ENCODE results near the gene HIGD1A.
"Not testable (repeated sequence)": the region's sequence is repeated elsewhere in the genome, so short reads cannot be mapped to it uniquely, and the experiment has no call there.

Gene HIGD1A

DNA sequence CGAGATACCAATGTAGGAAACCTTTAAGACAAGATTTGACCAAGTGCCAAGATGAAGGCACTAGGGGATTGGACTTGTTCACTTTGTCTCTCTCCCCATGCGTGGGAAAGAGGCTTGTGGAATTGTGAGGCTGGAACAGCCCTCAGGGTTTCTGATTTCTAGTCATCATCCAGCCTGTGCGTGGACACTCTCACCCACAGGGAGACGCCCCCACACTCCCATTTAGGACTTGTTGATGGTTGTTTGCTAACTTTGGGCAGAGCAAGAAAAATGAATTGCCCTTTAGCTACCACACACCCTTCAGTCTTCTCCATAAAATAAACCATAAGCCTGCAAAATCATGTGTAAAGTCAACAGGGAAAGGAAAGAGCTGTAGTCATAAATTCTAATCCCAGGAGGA lies 23.4 kb upstream of the HIGD1A start:
- DNase-seq = no peak

DNA sequence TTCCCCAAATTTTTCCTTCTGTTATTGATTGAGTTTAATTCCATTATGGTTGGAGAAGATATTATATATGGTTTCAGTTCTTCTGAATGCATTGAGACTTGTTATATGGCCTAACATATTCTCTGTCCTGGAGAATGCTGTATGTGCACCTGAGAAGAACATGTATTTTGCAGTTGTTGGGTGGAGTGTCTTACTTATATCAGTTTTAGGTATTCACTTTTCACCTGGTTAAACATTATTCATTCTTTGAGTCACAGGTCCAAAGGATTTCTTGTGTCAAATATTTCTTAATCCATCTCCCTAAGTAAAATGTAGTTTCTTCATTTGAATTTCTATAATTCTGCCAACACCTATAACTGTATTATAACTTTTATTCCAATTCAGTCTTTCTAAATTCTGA lies 22.7 kb upstream of the HIGD1A start:
- no peak for DNase-seq

DNA sequence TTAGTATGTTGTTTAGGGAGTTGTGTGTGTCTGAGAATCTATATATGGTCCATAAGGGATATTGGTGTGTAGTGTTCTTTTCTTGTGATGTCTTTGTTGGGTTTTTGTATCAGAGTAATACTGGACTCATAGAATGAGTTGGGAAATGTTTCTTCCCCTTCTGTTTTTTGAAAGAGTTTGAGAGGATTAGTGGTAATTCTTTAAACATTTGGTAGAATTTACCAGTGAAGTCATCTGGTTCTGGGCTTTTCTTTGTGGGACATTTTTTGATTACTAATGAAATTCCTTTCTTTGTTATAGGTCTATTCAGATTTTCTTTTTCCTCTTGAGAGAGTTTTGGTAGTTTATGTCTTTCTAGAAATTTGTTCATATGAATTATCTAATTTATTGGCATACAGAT lies 21.9 kb upstream of the HIGD1A start:
- DNase-seq = no peak

DNA sequence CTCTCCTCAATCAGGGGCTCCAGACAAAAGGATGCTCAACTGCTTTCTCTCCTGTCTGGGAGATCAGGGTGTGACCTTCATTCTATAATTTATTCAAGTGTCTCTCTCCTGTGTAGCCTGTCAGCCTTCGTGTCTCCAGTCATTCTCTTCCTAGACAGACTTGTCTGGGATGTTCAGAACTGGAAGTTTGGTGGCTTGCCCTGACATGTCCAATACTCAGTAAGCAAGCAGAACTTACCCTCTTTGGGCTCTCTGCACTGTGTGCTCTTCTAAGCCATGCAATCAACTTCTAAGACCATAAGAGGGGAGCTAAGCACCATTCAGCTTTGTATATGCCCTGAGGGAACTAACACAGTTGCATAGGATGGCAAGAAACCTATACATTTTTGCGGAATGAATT lies 19.1 kb upstream of the HIGD1A start:
- DNase-seq = no peak

DNA sequence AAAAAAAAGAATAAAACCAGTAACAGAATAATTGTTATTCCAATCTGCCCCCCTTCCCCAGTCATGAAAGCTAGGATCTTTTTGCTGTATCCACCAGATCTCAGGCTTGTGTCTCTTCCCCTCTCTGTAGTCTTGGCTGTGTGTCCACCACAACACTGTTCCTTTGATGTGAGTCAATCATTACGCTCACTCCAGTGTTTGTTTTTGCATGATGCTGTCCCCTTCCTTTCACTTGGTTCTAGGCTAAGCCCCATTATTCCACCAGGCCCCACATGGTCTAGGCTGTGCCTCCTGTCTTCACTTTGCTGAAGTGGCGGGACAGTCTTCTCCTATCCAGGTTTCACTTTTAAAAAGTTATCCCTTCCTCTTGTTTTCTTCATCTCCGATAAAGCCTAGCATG lies 18.5 kb upstream of the HIGD1A start:
- no peak for DNase-seq

DNA sequence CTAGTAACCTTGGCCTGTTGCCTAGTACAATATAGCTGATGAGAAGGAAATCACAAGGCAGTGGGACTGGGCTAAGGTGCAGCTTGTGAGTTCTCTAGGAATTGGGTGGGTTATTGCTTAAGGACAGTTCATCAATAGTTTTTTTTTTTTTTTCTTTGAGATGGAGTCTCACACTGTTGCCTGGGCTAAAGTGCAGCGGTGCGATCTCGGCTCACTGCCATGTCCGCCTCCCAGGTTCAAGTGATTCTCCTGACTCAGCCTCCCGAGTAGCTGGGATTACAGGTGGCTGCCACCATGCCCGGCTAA lies 16.4 kb upstream of the HIGD1A start:
- no peak for DNase-seq

DNA sequence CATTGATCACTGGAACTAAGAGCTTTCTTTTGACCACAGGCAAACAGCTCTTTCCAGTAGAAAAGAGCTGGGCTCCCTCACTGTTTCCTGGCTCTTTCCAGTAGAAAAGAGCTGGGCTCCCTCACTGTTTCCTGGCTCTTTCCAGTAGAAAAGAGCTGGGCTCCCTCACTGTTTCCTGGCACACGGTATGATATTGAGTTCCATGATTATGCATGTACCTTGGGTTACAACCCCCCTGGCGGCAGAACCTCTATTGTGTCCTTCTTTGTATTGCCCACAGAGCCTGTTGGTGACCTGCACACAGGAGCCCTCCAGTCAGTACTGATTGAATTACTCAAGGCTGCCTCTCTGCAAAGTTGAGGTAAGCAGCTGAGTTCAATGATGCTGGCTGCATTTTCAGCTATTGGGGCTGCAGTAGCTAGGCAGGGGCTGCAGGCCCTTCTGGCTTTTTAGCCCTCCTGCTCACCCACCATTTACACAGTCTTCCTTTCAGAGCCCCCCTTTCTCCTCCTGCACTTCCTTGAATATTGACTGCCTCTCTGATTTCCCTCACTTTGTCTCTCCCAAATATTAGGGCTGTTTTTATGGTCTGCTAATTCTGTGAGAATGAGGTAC lies 15.2 kb upstream of the HIGD1A start:
- DNase-seq = no peak

DNA sequence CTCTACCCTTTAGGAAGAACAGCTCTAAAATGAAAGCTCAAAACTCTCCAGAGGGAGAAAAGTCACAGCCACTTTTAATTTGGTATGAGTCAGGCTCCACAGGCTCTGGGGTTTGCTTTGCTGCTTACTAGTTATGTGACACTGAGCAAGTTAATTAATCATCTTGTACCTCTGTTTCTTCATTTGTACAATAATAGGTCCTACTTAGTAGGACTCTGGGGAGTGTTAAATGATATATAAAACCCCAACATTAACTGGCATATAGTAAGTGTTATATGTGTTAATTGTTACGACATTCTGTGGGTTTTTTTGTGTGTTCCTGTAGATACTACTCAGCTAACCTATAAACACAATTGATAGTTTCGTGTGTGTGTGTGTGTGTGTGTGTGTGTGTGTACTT lies 11.5 kb upstream of the HIGD1A start:
- DNase-seq = no peak

DNA sequence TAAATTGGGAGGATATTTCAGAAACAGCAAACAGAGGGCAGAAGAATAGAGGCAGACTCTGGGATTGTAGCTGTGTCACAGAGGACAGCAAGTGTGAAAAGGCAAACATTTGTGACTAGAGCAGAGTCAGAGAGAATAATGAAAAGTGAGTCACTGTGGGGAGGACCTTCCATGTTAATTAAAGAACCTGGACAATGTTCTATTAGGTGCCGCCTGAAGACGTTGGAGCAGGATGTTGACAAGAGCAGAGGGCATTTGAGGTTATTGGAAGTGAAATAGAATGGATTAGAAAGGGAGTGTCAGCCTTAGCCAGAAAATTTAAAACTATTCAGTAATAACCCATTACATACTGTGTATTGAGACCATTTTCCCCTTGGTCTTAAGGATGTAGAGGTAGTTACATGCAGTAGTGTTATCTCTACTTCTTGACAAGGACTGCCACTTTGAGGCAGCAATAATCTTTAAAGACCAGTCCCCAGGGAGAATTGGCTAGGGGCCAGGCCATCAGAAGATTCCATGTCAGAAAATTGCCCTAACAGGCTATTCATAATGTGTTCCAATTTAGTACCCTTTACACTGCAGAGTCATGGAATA lies 10.7 kb upstream of the HIGD1A start:
- DNase-seq = no peak

DNA sequence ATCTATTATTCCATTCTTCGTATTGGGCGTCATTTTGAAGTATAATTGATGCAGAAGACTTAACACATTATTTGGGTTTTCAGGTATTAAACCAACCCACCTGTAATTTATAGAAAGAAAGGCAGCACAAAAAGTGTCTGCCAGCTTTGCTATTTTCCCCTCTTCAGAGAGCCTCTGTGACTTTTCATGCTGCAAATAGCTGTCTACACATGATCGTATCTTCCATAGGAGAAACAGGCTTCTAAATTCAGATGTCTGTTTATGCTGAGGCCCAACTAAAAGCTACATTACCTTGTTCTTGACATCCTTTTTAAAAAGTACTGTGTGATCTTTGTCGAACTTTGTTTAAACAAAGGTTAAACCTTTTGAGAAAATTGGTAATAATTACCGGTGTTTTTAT lies 10.0 kb upstream of the HIGD1A start:
- no peak for DNase-seq

DNA sequence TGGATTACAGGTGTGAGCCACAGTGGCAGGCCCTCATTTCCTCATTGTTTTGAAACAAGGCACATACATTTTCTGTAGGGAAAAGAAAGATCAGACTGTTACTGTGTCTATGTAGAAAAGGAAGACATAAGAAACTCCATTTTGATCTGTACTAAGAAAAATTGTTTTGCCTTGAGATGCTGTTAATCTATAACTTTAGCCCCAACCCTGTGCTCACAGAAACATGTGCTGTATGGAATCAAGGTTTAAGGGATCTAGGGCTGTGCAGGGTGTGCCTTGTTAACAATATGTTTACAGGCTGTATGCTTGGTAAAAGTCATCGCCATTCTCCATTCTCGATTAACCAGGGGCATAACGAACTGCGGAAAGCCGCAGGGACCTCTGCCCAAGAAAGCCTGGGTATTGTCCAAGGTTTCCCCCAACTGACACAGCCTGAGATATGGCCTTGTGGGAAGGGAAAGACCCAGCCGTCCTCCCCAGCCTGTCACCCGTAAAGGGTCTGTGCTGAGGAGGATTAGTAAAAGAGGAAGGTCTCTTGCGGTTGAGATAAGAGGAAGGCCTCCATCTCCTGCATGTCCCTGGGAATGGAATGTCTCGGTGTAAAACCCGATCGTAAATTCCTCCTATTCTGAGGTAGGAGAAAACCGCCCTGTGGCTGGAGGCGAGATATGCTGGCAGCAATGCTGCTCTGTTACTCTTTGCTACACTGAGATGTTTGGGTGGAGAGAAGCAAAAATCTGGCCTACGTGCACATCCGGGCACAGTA lies 7.0 kb upstream of the HIGD1A start:
- not testable (repeated sequence) for DNase-seq

DNA sequence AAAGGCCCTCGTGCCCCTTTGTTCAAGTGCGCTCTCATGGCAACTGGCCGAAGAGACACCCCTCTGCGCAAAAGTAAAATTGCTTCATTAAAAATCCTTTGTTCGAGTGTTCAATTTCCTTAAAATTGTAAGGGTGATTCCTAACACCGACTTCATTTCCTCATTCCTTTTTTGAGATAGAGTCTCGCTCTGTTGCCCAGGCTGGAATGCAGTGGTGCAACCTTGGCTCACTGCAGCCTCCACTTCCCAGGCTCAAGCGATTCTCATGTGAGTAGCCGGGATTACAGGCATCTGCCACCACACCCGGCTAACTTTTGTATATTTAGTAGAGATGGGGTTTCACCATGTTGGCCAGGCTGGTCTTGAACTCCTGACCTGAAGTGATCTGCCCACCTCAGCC lies 6.4 kb upstream of the HIGD1A start:
- not testable (repeated sequence) for DNase-seq

DNA sequence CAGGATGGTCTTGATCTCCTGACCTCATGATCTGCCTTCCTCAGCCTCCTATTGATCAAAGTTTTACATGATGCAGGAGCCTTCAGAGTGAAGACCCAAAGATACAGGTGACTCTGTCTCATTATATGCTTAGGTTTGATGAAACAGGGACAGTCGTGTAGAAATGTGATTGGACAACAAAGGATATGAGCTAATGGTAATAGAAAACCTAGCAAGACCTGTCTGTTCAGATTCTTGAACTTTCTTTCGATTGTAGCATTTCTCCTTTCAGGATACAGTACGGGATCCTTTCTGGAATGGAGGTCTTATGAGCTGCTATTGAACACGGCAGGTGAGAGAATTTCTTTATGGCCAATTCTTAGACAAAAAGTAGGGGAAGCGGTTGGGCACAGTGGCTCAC lies 4.9 kb upstream of the HIGD1A start, which contains the start of gene ACKR2:
Gene ACKR2 (plus strand): TSS at position 244 of the 400 bp plus-strand sequence. CDS start 55,058 bp downstream, outside the sequence.
- no peak for DNase-seq

DNA sequence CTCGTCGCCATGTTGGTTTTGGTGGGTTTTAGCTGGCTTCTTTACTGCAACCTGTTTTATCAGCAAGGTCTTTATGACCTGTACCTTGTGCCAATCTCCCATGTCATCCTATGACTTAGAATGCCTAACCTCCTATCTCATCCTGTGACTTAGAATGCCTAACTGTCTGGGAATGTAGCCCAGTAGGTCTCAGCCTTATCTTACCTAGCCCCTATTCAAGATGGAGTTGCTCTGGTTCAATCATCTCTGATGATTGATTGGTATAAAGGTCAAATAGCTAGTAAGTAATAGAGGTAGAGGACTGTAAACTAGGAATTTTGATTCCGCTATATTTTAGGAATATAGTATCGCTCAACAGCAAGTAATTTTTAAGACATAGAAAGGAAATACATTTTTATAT lies 3.6 kb upstream of the HIGD1A start:
- no peak for DNase-seq

DNA sequence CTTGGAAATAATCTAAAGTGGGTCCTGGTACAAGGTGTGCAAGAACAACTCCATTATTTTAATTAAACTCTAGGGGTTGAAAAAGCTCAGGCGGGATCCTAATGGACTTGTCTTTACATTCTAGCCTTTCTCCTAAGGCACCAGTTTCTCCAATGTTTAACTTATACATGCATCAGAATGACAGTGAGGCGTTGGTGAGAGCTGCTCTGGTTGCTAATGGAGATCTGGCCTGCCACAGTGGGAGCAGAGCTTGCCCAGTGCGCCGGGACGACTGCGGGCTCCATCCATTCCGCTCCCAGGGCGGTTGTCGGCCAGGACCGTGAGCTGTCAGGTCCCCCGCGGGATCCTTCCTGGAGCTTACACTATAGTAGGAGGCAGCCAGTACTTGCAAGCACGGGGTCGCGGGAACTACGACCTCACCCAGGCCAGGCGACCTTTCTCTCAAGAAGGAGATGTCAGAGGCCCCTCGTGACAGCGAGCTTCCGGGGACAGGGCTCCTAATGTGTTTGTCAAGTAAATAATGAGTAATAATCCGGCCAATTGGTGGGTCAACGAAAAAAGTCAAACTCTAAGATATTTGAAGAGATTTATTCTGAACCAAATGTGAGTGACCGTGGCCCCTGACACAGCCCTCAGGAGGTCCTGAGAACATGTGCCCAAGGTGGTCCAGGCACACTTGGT lies 991 bp upstream of the HIGD1A start:
- DNase-seq = no peak

DNA sequence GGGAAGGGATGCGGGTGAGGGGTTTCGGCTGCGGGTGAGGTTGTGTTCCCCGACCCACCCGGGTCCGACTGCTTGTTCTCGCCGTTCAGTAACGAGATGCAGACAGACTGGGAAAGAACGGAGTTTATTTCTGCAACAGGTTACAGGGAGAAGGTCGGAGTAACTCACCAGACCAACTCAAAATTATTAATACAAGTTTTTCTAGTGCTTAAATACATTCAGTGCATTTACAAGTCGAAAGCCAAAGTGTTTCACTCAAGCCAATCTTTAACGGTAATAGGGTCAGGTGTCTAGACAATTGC lies 492 bp upstream of the HIGD1A start:
- DNase-seq = no peak

DNA sequence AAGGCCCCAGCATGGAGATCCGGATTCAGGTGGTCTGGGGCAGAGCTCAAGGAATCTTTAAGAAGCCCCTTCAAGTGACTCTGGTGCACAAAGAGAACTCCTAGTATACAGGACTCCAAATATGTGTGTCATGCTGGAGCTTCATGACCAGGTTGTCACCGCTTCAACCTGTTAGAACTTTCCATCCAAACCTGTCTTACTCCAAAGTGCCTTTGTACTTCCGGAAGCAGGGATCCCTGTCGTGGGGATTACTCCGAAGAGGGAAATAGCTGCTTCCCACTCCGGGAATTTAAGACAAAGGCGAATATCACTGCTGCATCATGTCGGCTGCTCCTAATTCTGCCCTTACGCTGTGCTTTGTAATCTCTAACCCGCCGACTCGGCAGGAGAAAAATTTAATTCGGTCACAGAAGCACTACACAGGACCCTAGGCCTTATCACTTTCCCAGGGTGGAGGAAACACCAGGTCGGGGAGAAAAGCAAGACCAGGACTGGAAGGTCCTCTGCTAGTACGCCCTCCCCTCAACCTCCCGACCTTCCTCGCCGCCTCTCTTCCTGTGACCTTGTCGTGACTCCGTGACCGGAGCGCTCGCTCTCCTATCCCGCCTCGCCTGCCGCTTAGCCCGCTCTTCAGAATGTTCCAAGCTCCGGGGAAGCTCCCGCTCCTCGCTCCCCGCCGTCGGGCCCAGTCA lies 730 bp downstream of the HIGD1A start:
- DNase-seq = peak; percentile 31

DNA sequence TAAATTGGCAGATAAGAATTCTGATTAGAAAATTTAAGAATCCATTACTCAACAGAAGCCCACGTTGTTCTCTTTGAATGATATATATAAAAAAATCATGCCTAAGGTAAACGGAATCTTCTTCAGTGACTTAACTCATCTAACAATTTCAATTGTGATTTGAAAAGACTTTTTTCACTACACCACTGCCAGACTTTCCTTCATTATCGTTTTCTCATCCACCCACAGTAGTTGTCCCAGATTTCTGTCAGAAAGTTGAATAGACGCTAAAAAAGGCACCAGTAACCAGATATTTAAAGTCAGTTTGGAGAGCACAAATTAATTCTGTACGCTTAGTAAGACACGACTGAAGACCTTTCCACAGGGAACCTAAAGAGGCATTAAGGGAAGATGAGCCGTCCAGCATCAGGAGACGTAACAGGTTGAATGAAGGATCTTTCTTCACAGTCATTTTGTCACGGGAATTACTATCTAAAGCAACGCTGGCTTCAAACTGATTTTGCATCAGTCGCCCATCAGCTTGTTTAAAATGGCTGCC lies 1.3 kb downstream of the HIGD1A start:
- no peak for DNase-seq

DNA sequence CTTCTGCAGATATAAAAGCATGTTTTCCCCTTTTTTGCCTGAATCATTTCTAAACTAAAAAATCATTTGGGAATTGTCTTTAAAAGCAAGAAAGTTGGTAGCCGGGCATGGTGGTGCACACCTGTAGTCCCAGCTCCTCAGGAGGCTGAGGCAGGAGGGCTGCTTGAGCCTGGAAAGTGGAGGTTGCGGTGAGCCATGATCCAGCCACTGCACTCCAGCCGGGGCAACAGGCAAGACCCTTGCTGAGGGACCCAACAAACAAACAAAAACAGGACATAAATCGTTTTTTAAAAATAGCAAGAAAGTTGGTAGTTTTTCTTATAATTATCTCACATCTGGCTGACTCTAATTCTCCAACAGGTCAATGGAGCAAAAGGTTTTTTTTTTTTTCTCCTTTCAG lies 2.5 kb downstream of the HIGD1A start:
- no peak for DNase-seq

DNA sequence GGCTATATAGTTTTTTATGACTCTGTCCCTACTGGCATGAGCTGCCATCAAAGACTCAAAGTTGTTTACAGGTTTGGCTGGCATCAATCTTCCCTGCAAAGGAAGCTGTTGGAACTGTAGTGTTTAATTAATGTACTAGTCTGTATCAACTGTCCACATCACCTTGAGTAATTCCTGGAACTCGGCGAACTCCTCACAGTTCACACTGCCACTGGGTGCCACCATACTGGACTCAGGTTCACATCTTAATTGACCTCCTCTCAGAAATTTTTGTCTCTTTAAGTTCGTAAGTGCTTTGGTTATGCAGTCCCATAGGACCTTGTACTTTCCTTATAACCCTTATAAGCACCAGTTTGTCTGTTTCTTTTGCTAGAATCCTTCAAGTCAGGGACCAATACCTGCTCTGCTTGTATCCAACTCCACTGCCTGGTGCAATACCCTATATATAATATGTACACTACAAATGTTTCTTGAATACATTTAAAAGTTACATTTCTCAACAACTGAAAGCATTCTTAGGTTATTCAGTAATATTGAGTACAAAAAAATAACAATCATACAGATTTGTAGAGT lies 3.2 kb downstream of the HIGD1A start:
- DNase-seq = no peak

DNA sequence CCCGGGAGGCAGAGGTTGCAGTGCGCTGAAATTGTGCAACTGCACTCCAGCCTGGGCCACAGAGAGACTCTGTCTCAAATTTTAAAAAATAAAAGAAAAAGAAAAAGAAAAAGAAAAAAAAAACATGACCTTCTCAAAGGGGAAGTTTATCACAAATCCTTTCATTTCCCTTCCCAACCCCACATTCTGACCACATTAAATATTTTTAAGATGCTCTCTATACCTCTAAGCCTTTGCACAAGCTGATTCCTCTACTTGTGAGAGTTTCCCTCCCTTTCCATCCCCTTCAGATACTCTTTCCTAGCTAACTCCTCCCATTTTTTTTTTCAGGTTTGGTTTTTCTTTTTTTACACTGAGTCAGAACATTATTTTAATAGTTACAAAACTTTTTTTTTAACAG lies 4.0 kb downstream of the HIGD1A start:
- DNase-seq = no peak

DNA sequence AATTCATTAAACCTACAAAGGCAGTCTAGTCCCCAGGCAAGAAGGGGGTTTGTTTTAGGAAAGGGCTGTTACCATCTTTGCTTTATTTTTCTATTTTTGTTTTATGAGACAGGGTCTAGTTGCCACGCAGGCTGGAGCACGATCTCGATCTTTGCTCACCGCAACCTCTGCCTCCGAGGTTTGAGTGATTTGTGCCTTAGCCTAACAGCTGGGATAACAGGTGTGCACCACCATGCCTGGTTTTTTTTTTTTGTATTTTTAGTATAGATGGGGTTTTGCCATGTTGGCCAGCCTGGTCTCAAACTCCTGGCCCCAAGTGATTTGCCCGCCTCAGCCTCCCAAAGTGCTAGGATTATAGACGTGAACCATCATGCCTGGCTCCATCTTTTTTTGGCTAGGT lies 4.9 kb downstream of the HIGD1A start:
- DNase-seq = no peak

DNA sequence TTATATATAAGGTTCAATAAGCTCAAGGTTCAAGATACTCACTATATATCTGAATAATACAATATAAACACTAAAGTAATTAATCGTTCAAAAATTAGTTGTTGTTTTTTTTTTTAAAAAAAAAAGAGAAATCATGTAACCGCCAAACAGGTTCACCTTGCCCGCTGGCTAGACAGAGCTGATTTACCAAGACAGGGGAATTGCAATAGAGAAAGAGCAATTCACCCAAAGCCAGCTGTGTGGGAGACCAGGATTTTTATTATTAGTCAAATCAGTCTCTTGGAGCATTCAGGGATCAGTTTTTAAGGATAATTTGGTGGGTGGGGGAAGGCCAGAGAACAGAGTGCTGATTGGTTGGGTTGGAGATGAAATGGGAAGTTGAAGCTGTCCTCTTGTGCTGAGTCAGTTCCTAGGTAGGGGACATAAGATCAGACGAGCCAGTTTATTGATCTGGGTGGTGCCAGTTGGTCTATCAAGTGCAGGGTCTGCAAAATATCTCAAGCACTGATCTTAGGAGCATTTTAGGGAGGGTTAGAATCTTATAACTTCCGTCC lies 7.9 kb downstream of the HIGD1A start:
- DNase-seq = no peak

Measured in CD4-positive, alpha-beta T cell treated with Interleukin-17A for 1 hour (primary cell).